HepG2 (cell line): ENCODE data around the gene PMVK. TPM values are rescaled to one million over a fixed set of nuclear protein-coding genes. Genes with fewer than 3 reads are reported as not detected.

Experiments used
- ATAC-seq: fragments of 200-7000 bp; cut with Tn5 transposase; 3 replicates; pipeline ENCODE4 v1.9.1; 2020; ENCODE audit warnings: mild to moderate bottlenecking, moderate library complexity
- BruUV-seq: library from RNA; stranded (reverse); fragments of 400-500 nt; replicated peaks from 2 replicates; lab custom pipeline; 2021; lab: Mats Ljungman, UMichigan
- CTCF ChIA-PET: fragments of 300-600 bp; formaldehyde crosslinking; extraction: SDS; loops from one replicate; lab custom pipeline; 2021; ENCODE audit warnings: low total read pairs, inconsistent platforms, low intra/inter-chr PET ratio; lab: Yijun Ruan, JAX
- POLR2A ChIA-PET: fragments of 350-600 bp; sonication (Branson Sonifier 250); formaldehyde crosslinking; loops from one replicate; lab custom pipeline; 2020; ENCODE audit warnings: antibody characterized with exemption, inconsistent platforms; lab: Yijun Ruan, JAX
- DNase-seq: peaks from one replicate; pipeline ENCODE4 v3.0.0-alpha.2; 2015; ENCODE audit warnings: low spot score
- FAIRE-seq: peaks from 3 replicates; lab custom pipeline; 2011; peaks lifted over from hg19 to GRCh38; lab: Jason Lieb, UNC
- H2AFZ ChIP-seq: one replicate; pipeline ENCODE4 v1.6.1; 2011; ENCODE audit warnings: low read length, inconsistent platforms
- H3K27ac ChIP-seq: fragments of 300-600 bp; 3 replicates; pipeline ENCODE4 v1.8.0; 2011; ENCODE audit warnings: mixed run types, mild to moderate bottlenecking, mixed read lengths, low read length, inconsistent platforms; ENCODE audit not compliant: insufficient read depth; ENCODE audit errors: extremely low read length
- H3K27me3 ChIP-seq, 2 experiments: fragments of 200-600 bp in 1 of 2; 2 replicates in 1 of 2; 3 replicates in 1 of 2; pipeline versions ENCODE4 v1.6.0 to v1.8.0; 2011; ENCODE audit warnings: low read length in 2 of 2, mild to moderate bottlenecking in 2 of 2, moderate library complexity in 2 of 2, inconsistent platforms in 1 of 2; ENCODE audit not compliant: insufficient read depth in 2 of 2, control insufficient read depth in 1 of 2
- H3K36me3 ChIP-seq, 2 experiments: fragments of 200-600 bp in 1 of 2; replicated peaks in 1 of 2; 2 replicates in 1 of 2; 3 replicates in 1 of 2; pipeline versions ENCODE4 v1.5.1 to v1.8.0; 2011; ENCODE audit warnings: low read length in 2 of 2, inconsistent platforms in 1 of 2; ENCODE audit not compliant: insufficient read depth in 2 of 2, control insufficient read depth in 1 of 2
- H3K4me1 ChIP-seq: 2 replicates; pipeline ENCODE4 v1.5.1; 2012; ENCODE audit warnings: low read length, inconsistent platforms; ENCODE audit not compliant: insufficient read depth
- H3K4me2 ChIP-seq: 2 replicates; pipeline ENCODE4 v1.6.0; 2011; ENCODE audit warnings: low read depth, low read length, inconsistent platforms
- H3K4me3 ChIP-seq, 3 experiments: fragments of 200-600 bp in 1 of 3; sonication (generic), shearing (Covaris generic) in 1 of 3; replicated peaks in 1 of 3; 2 replicates each; pipeline ENCODE4 v1.5.1; 2011 to 2016; ENCODE audit warnings: low read length in 3 of 3, inconsistent platforms in 2 of 3, low read depth in 2 of 3, mild to moderate bottlenecking in 2 of 3, control low read depth in 1 of 3, mixed read lengths in 1 of 3; ENCODE audit not compliant: insufficient read depth in 1 of 3
- H3K79me2 ChIP-seq: one replicate; pipeline ENCODE4 v1.6.1; 2011; ENCODE audit warnings: low read length, inconsistent platforms; ENCODE audit not compliant: insufficient read depth
- H3K9ac ChIP-seq: 2 replicates; pipeline ENCODE4 v1.6.0; 2011; ENCODE audit warnings: mild to moderate bottlenecking, low read depth, low read length, inconsistent platforms; ENCODE audit not compliant: insufficient read depth
- H3K9me3 ChIP-seq: 2 replicates; pipeline ENCODE4 v1.5.1; 2012; ENCODE audit warnings: mild to moderate bottlenecking, low read length
- H4K20me1 ChIP-seq: 2 replicates; pipeline ENCODE4 v1.6.0; 2011; ENCODE audit warnings: inconsistent platforms, mild to moderate bottlenecking, low read length, moderate library complexity; ENCODE audit not compliant: insufficient read depth
- AGO1 ChIP-seq: fragments of 200-400 bp; formaldehyde crosslinking; IDR thresholded peaks from 2 replicates; pipeline ENCODE4 v1.6.1; 2017; ENCODE audit warnings: mild to moderate bottlenecking, low read depth, low read length, moderate library complexity; ENCODE audit not compliant: poor library complexity, severe bottlenecking
- CBX1 ChIP-seq: IDR thresholded peaks from one replicate; pipeline ENCODE4 v1.6.1; 2016; ENCODE audit warnings: antibody characterized with exemption, low read depth
- HOXA9 ChIP-seq: sonication (generic); formaldehyde crosslinking; IDR thresholded peaks from 2 replicates; pipeline ENCODE4 v1.8.1; 2022; ENCODE audit warnings: missing genetic modification reagents, mild to moderate bottlenecking, moderate library complexity, borderline replicate concordance
- KAT8 ChIP-seq: IDR thresholded peaks from 2 replicates; pipeline ENCODE4 v1.6.1; 2016; ENCODE audit warnings: missing genetic modification reagents, missing compliant biosample characterization
- RFX5 ChIP-seq: IDR thresholded peaks from 2 replicates; pipeline ENCODE4 v1.6.1; 2011; ENCODE audit warnings: low read depth, low read length, improper control_type of control experiment
- SATB2 ChIP-seq: sonication (generic); formaldehyde crosslinking; IDR thresholded peaks from 2 replicates; pipeline ENCODE4 v1.5.0; 2020; ENCODE audit warnings: missing genetic modification reagents
- SIN3A ChIP-seq: IDR thresholded peaks from 2 replicates; pipeline ENCODE4 v1.6.1; 2011; ENCODE audit warnings: low read depth, mild to moderate bottlenecking, control low read depth, low read length, borderline replicate concordance
- SP2 ChIP-seq: sonication (generic); formaldehyde crosslinking; IDR thresholded peaks from 2 replicates; pipeline ENCODE4 v1.5.1; 2020; ENCODE audit warnings: mild to moderate bottlenecking, missing genetic modification reagents
- ZSCAN21 ChIP-seq: sonication (generic); formaldehyde crosslinking; IDR thresholded peaks from 2 replicates; pipeline ENCODE4 v1.8.0; 2022; ENCODE audit warnings: mild to moderate bottlenecking, missing genetic modification reagents, moderate library complexity, borderline replicate concordance
- WGBS: methylation state at CpG from one replicate; pipeline ENCODE4 v1.1.6; 2017; ENCODE audit warnings: low lambda C conversion rate; 5-methylcytosine and 5-hydroxymethylcytosine counted together
- in situ Hi-C: cut with HindIII; loops from 2 replicates; pipeline ENCODE4 v1.10.0; 2017; ENCODE audit warnings: low pct_unique_long_range_greater_than_20kb; ENCODE audit not compliant: extremely low pct_ligation_motif_present
- intact Hi-C: fragments of 100-400 bp; cut with micrococcal nuclease; formaldehyde crosslinking; loops from one replicate; pipeline ENCODE4 v1.10.0; 2022; ENCODE audit not compliant: unreplicated experiment
- polyA plus RNA-seq, 8 experiments: library from polyadenylated mRNA; depleted of rRNA in 3 of 8; stranded (reverse) in 7 of 8; unstranded in 1 of 8; fragments of >200 nt; fragmentation: Illumina TruSeq in 4 of 8; extraction: Trizol in 4 of 8; gene quantifications; 2 replicates each; pipeline versions ENCODE4 v1.2.1 to v1.2.3, GENCODE V29; 2011 to 2016; ENCODE audit warnings: low read depth in 4 of 8, missing spikeins in 1 of 8, mixed read lengths in 1 of 8; ENCODE audit not compliant: insufficient read depth in 1 of 8
- total RNA-seq, 5 experiments: library from RNA; depleted of rRNA; stranded (reverse); fragments of >200 nt; fragmentation: Illumina TruSeq; extraction: Trizol; gene quantifications; 2 replicates each; pipeline ENCODE4 v1.2.3, GENCODE V29; 2016; ENCODE audit warnings: low read depth in 1 of 5
- TF ChIP-seq, protein P1 (sequence below): sonication (generic); formaldehyde crosslinking; IDR thresholded peaks from 2 replicates; pipeline ENCODE4 v1.4.0; 2020; ENCODE audit warnings: missing genetic modification reagents
- TF ChIP-seq, protein P2 (sequence below): sonication (generic); formaldehyde crosslinking; IDR thresholded peaks from 2 replicates; pipeline ENCODE4 v1.4.0; 2020; ENCODE audit warnings: missing genetic modification reagents
- TF ChIP-seq, protein P3 (sequence below): sonication (generic); formaldehyde crosslinking; IDR thresholded peaks from 2 replicates; pipeline ENCODE4 v1.9.0; 2022; ENCODE audit warnings: missing genetic modification reagents, mild to moderate bottlenecking, borderline replicate concordance
- TF ChIP-seq, protein P4 (sequence below), 2 experiments: sonication (generic) in 1 of 2; formaldehyde crosslinking in 1 of 2; IDR thresholded peaks; 2 replicates each; pipeline versions ENCODE4 v1.4.0 to v1.6.1; 2018 to 2020; ENCODE audit warnings: missing genetic modification reagents in 2 of 2, borderline replicate concordance in 1 of 2, low read depth in 1 of 2, mild to moderate bottlenecking in 1 of 2, missing biosample characterization in 1 of 2

PMVK gene
- total and polyA plus RNA-seq, 2 of the 13 experiments (the other 11 are each of a cell fraction or from before 2014, with no cell fraction given): 3.9 to 12.6 TPM

DNA sequence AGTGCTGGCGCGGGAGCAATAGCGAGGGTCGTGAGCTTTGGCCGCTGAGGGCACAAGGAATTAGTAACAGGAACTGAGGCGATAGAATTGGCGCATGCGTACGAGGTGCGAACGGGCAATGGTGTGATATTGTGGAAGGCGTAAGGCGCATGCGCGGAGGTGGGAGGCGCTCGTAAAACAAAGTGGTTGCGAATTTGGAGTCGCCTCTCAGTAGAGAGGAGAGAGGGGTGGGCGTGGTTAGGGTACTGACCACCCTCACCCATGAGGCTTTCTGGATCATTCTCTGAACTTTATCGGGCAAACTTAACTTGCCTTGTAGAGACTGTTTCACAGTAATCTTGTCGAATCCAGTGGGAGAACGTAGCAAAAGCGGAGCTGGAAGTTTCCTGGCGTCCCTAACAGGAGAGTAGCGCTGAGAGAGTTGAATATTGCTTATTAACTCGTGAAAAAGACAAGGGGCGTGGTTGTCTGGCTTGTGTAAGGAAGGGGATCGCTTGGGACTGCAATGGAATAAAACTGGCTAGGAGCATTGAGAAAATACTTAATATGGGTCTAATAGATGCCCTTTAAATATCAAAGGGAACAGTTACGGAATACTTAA lies 38.4 kb upstream of the PMVK start:
- H3K9me3 ChIP-seq: no peaks in the 10 kb centered on the region
- DNase-seq (peak; percentile 95), ATAC-seq (peak; percentile 23), FAIRE-seq (no peak)
- peaks cover 2 to 18% of the 10 kb centered on the region in 2 experiments for H3K36me3 ChIP-seq
- peak overlapping the region; percentile 100 for H3K27ac ChIP-seq
- no peak overlapping the region for H2AFZ ChIP-seq
- CTCF ChIA-PET: interaction anchor here (1.1 kb wide), 1 partner anchor 43 kb away, joined by 3 read pairs; no protein-coding TSS in a partner anchor
- BruUV-seq: no TSS peak
- H3K4me2 ChIP-seq: peak overlapping the region; percentile 93
- no peaks in the 10 kb centered on the region; a peak in 1 of 5 replicates for H3K27me3 ChIP-seq
- POLR2A ChIA-PET: interaction anchor here (0.7 to 6.6 kb wide), 12 partner anchors 9 to 151 kb away, joined by 3 to 148 read pairs (median 4); partner anchors contain the start of genes ADAM15, FLAD1, LENEP and PBXIP1
- under 1% methylated on average over 30 of the region's 30 CpGs for WGBS
- H3K4me3 ChIP-seq: peak overlapping the region; percentile 67 to 84 (median 72)
- H3K4me1 ChIP-seq: peaks cover 55% of the 10 kb centered on the region
- H3K9ac ChIP-seq: peak overlapping the region; percentile 98
- H4K20me1 ChIP-seq: no peaks in the 10 kb centered on the region
- intact Hi-C loops: loop anchor here (2.0 kb wide), 1 partner anchor 88 kb away; the partner anchor contains the start of gene EFNA4
- in situ Hi-C loops: no loop called here
- H3K79me2 ChIP-seq: peaks cover 63% of the 10 kb centered on the region
- TF ChIP-seq, protein P1, sequence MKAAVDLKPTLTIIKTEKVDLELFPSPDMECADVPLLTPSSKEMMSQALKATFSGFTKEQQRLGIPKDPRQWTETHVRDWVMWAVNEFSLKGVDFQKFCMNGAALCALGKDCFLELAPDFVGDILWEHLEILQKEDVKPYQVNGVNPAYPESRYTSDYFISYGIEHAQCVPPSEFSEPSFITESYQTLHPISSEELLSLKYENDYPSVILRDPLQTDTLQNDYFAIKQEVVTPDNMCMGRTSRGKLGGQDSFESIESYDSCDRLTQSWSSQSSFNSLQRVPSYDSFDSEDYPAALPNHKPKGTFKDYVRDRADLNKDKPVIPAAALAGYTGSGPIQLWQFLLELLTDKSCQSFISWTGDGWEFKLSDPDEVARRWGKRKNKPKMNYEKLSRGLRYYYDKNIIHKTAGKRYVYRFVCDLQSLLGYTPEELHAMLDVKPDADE (CRISPR knock-in tag): no peak
- no peak; the same call in 1 of the 2 replicates for TF ChIP-seq HOXA9 (CRISPR knock-in tag)
- no peak for TF ChIP-seq AGO1
- TF ChIP-seq KAT8 (CRISPR knock-in tag): no peak
- no peak for TF ChIP-seq RFX5
- TF ChIP-seq, protein P2, sequence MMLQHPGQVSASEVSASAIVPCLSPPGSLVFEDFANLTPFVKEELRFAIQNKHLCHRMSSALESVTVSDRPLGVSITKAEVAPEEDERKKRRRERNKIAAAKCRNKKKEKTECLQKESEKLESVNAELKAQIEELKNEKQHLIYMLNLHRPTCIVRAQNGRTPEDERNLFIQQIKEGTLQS (CRISPR knock-in tag): no peak
- TF ChIP-seq CBX1: no peak
- TF ChIP-seq ZSCAN21 (CRISPR knock-in tag): 0 out of 2 replicates have a peak, but pooled peaks have one; percentile 18
- TF ChIP-seq SIN3A: peak; percentile 16; the same call in 1 of the 2 replicates
- no peak for TF ChIP-seq SP2 (CRISPR knock-in tag)
- 0 out of 2 replicates have a peak, but pooled peaks have one; percentile 34 for TF ChIP-seq SATB2
- TF ChIP-seq, protein P3, sequence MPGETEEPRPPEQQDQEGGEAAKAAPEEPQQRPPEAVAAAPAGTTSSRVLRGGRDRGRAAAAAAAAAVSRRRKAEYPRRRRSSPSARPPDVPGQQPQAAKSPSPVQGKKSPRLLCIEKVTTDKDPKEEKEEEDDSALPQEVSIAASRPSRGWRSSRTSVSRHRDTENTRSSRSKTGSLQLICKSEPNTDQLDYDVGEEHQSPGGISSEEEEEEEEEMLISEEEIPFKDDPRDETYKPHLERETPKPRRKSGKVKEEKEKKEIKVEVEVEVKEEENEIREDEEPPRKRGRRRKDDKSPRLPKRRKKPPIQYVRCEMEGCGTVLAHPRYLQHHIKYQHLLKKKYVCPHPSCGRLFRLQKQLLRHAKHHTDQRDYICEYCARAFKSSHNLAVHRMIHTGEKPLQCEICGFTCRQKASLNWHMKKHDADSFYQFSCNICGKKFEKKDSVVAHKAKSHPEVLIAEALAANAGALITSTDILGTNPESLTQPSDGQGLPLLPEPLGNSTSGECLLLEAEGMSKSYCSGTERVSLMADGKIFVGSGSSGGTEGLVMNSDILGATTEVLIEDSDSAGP (CRISPR knock-in tag): no peak
- TF ChIP-seq, protein P4, sequence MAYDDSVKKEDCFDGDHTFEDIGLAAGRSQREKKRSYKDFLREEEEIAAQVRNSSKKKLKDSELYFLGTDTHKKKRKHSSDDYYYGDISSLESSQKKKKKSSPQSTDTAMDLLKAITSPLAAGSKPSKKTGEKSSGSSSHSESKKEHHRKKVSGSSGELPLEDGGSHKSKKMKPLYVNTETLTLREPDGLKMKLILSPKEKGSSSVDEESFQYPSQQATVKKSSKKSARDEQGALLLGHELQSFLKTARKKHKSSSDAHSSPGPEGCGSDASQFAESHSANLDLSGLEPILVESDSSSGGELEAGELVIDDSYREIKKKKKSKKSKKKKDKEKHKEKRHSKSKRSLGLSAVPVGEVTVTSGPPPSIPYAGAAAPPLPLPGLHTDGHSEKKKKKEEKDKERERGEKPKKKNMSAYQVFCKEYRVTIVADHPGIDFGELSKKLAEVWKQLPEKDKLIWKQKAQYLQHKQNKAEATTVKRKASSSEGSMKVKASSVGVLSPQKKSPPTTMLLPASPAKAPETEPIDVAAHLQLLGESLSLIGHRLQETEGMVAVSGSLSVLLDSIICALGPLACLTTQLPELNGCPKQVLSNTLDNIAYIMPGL (CRISPR knock-in tag; IDR thresholded peaks at IDR 0.05; ENCODE audit: borderline replicate concordance in 1 of 2, low read depth in 1 of 2): peak in 1 of 2 experiments; percentile 20; a peak in 1 of 4 replicates
